ENCODE data around the gene VTI1A. TPM values are rescaled to one million over a fixed set of nuclear protein-coding genes. Genes with fewer than 3 reads are reported as not detected.

The VTI1A gene
- total and polyA plus RNA-seq, 2 experiments from 2014 or later: 26.8 to 31.0 TPM

GRCh38 chr10:112503643-112504042 is 56.6 kb downstream of the VTI1A start:
- Histone ChIP-seq H2AFZ (no peak overlapping the region), H3K27ac (ENCODE audit: low read depth) (no peak overlapping the region), H3K27me3 (ENCODE audit: insufficient read depth) (no peaks in the 10 kb centered on the region), H3K4me2 (no peak overlapping the region), H4K20me1 (replicated peaks; ENCODE audit: insufficient read depth) (no peaks in the 10 kb centered on the region), H3K36me3 (ENCODE audit: insufficient read depth) (no peaks in the 10 kb centered on the region), H3K9me2 (ENCODE audit: insufficient read depth) (0 out of 2 replicates have a peak, but pooled peaks cover 6% of the 10 kb centered on the region), H3K4me3 (no peak overlapping the region), H3F3A (replicated peaks; ENCODE audit: low read depth) (no peaks in the 10 kb centered on the region), H3K4me1 (ENCODE audit: insufficient read depth) (no peaks in the 10 kb centered on the region), H3K79me2 (replicated peaks; ENCODE audit: insufficient read depth) (no peaks in the 10 kb centered on the region)
- no peak for TF ChIP-seq STAT1 (IDR thresholded peaks at IDR 0.05; ENCODE audit: unreplicated experiment)
- no peak for TF ChIP-seq CTCF (conservative IDR thresholded peaks at IDR 0.05; ENCODE audit: low read depth in 2 of 2)
- no peak for TF ChIP-seq EZH2 (IDR thresholded peaks at IDR 0.05; ENCODE audit: low read depth, unreplicated experiment)
- TF ChIP-seq NANOG (IDR thresholded peaks at IDR 0.05; ENCODE audit: borderline replicate concordance): no peak
- TF ChIP-seq ETS1 (IDR thresholded peaks at IDR 0.05): no peak
- no peak for TF ChIP-seq ZNF331 (CRISPR knock-in tag; IDR thresholded peaks at IDR 0.05; ENCODE audit: low read depth)
- no peaks in the 10 kb centered on the region for H3K9me3 Mint-ChIP-seq
- ATAC-seq (no peak), DNase-seq (ENCODE audit: low spot score) (no peak)
- H3K27me3 Mint-ChIP-seq (ENCODE audit: insufficient read depth, low read depth, poor library complexity): peaks cover 2% of the 10 kb centered on the region
- H3K4me1 Mint-ChIP-seq: peaks cover 7% of the 10 kb centered on the region; the same call in 2 of the 3 replicates
- no peaks in the 10 kb centered on the region for H3K36me3 Mint-ChIP-seq (ENCODE audit: low read depth)
- no peak overlapping the region for H3K27ac Mint-ChIP-seq
- no peak overlapping the region for H3K4me3 Mint-ChIP-seq

GRCh38 chr10:112507046-112507445 is 60.0 kb downstream of the VTI1A start:
- H3K9me2 ChIP-seq (ENCODE audit: insufficient read depth): no peaks in the 10 kb centered on the region
- no peaks in the 10 kb centered on the region for H3K36me3 ChIP-seq (ENCODE audit: insufficient read depth)
- no peak for ATAC-seq
- no peaks in the 10 kb centered on the region for H3K4me1 ChIP-seq (ENCODE audit: insufficient read depth)
- no peaks in the 10 kb centered on the region for H3F3A ChIP-seq (replicated peaks; ENCODE audit: low read depth)
- DNase-seq (ENCODE audit: low spot score): no peak
- H2AFZ ChIP-seq: no peak overlapping the region
- no peaks in the 10 kb centered on the region for H3K9me3 Mint-ChIP-seq
- no peaks in the 10 kb centered on the region for H3K36me3 Mint-ChIP-seq (ENCODE audit: low read depth)
- no peaks in the 10 kb centered on the region for H4K20me1 ChIP-seq (replicated peaks; ENCODE audit: insufficient read depth)
- no peaks in the 10 kb centered on the region for H3K79me2 ChIP-seq (replicated peaks; ENCODE audit: insufficient read depth)
- peaks cover 2% of the 10 kb centered on the region for H3K27me3 Mint-ChIP-seq (ENCODE audit: insufficient read depth, low read depth, poor library complexity)
- no peak overlapping the region for H3K27ac ChIP-seq (ENCODE audit: low read depth)
- no peaks in the 10 kb centered on the region for H3K27me3 ChIP-seq (ENCODE audit: insufficient read depth)
- H3K4me3 Mint-ChIP-seq: no peak overlapping the region
- no peak overlapping the region for H3K4me3 ChIP-seq
- TF ChIP-seq EZH2 (IDR thresholded peaks at IDR 0.05; ENCODE audit: low read depth, unreplicated experiment): no peak
- no peak for TF ChIP-seq CTCF (conservative IDR thresholded peaks at IDR 0.05; ENCODE audit: low read depth in 2 of 2)
- peaks cover 7% of the 10 kb centered on the region; the same call in 2 of the 3 replicates for H3K4me1 Mint-ChIP-seq
- no peak overlapping the region for H3K27ac Mint-ChIP-seq
- no peak overlapping the region for H3K4me2 ChIP-seq
